ENCODE data around the gene EBF3.

Gene EBF3

DNA sequence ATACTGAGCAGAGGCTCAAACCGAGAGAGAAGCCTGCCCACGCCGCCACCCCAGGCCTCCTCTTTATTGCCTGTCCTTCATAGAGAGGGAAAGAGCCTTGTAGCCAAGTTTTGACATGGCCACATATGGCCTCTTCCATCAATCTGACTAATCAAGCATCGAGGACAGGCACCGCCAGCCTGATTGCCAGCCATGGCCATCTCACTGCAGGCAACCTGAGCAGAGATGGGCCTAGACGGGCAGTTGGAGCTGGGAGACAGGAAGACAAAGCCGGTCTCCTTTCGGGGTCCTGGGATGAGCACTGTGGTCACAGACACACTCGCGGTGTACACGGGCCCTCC, 67.2 kb downstream of the EBF3 start:
- no peaks in the 10 kb centered on the region for H3K9me3 Mint-ChIP-seq
- peaks cover 22% of the 10 kb centered on the region for H3K27me3 Mint-ChIP-seq (ENCODE audit: low read depth)
- H3K4me3 Mint-ChIP-seq = no peak overlapping the region
- H3K27ac Mint-ChIP-seq = no peak overlapping the region
- no peaks in the 10 kb centered on the region for H3K36me3 Mint-ChIP-seq (ENCODE audit: low read depth)
- no peaks in the 10 kb centered on the region for H3K4me1 Mint-ChIP-seq (ENCODE audit: low read depth)

- no peaks in the 10 kb centered on the region for H3K9me3 Mint-ChIP-seq
- no peaks in the 10 kb centered on the region for H3K36me3 Mint-ChIP-seq (ENCODE audit: low read depth)
- no peak overlapping the region for H3K27ac Mint-ChIP-seq
- H3K4me1 Mint-ChIP-seq (ENCODE audit: low read depth) = no peaks in the 10 kb centered on the region
- H3K4me3 Mint-ChIP-seq = no peak overlapping the region
- peaks cover 22% of the 10 kb centered on the region for H3K27me3 Mint-ChIP-seq (ENCODE audit: low read depth)
These were observed 67.8 kb downstream of the EBF3 start for GRCh38 chr10:129896136-129896859.

GRCh38 chr10:129895811-129896135, 68.3 kb downstream of the EBF3 start:
- Mint-ChIP-seq H3K9me3 (no peaks in the 10 kb centered on the region), H3K4me3 (no peak overlapping the region), H3K27me3 (ENCODE audit: low read depth) (peaks cover 22% of the 10 kb centered on the region), H3K27ac (no peak overlapping the region), H3K4me1 (ENCODE audit: low read depth) (no peaks in the 10 kb centered on the region), H3K36me3 (ENCODE audit: low read depth) (no peaks in the 10 kb centered on the region)

DNA sequence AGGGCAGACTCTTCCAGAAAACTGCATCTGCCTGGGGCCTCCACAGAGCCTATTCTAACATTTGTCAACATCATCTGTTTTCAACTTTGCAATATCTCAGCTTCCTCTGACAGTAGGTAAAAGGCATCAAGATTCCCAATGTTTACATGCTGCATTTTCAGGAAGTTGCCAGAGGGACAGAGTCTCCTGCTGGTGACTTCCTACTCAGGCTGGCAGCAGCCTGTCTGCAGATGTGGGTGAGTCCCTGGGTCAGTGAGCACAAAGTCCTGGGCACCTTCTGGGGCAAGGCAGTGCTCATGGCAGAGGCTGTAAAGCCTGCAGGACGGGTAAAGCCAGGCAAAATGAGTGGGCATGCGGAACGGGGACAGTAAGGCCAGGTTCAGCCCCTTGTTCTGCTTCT, 69.4 kb downstream of the EBF3 start:
- H3K27me3 Mint-ChIP-seq (ENCODE audit: low read depth) = peaks cover 18% of the 10 kb centered on the region
- no peaks in the 10 kb centered on the region for H3K4me1 Mint-ChIP-seq (ENCODE audit: low read depth)
- no peak overlapping the region for H3K27ac Mint-ChIP-seq
- H3K36me3 Mint-ChIP-seq (ENCODE audit: low read depth) = no peaks in the 10 kb centered on the region
- no peak overlapping the region for H3K4me3 Mint-ChIP-seq
- H3K9me3 Mint-ChIP-seq = no peaks in the 10 kb centered on the region

- Mint-ChIP-seq H3K4me1 (ENCODE audit: low read depth) (no peaks in the 10 kb centered on the region), H3K36me3 (ENCODE audit: low read depth) (no peaks in the 10 kb centered on the region), H3K4me3 (no peak overlapping the region), H3K9me3 (no peaks in the 10 kb centered on the region), H3K27ac (no peak overlapping the region), H3K27me3 (ENCODE audit: low read depth) (peaks cover 7% of the 10 kb centered on the region)
These were observed 70.7 kb downstream of the EBF3 start for GRCh38 chr10:129893104-129894089.

GRCh38 chr10:129892548-129893052, 71.5 kb downstream of the EBF3 start:
- no peaks in the 10 kb centered on the region for H3K4me1 Mint-ChIP-seq (ENCODE audit: low read depth)
- H3K27me3 Mint-ChIP-seq (ENCODE audit: low read depth) = no peaks in the 10 kb centered on the region
- no peaks in the 10 kb centered on the region for H3K36me3 Mint-ChIP-seq (ENCODE audit: low read depth)
- no peak overlapping the region for H3K4me3 Mint-ChIP-seq
- no peaks in the 10 kb centered on the region for H3K9me3 Mint-ChIP-seq
- H3K27ac Mint-ChIP-seq = no peak overlapping the region

DNA sequence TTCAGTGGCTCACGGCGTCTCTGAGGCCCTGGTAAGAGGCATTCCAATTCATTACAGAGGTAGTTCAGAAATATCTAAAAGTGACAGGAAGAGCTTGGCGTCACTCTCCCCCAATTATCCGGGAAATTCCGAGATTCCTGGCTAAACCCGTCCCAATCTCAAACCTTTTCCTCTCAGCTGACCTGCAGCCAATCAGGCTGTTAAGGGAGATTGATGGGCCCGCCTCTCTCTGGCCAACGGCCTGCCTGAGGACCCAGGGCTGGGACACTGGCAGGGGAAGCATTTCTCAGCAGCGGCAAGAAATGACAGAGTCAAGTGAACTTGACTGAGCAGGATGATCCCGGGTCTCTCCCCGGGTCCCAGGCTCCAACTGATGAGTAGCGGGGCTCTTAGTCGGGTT, 72.3 kb downstream of the EBF3 start:
- H3K36me3 Mint-ChIP-seq (ENCODE audit: low read depth) = no peaks in the 10 kb centered on the region
- H3K4me1 Mint-ChIP-seq (ENCODE audit: low read depth) = no peaks in the 10 kb centered on the region
- no peak overlapping the region for H3K4me3 Mint-ChIP-seq
- no peaks in the 10 kb centered on the region for H3K27me3 Mint-ChIP-seq (ENCODE audit: low read depth)
- H3K27ac Mint-ChIP-seq = no peak overlapping the region
- H3K9me3 Mint-ChIP-seq = no peaks in the 10 kb centered on the region

GRCh38 chr10:129890170-129890569, 73.9 kb downstream of the EBF3 start:
- Mint-ChIP-seq H3K36me3 (ENCODE audit: low read depth) (no peaks in the 10 kb centered on the region), H3K9me3 (no peaks in the 10 kb centered on the region), H3K4me3 (no peak overlapping the region), H3K4me1 (ENCODE audit: low read depth) (no peaks in the 10 kb centered on the region), H3K27me3 (ENCODE audit: low read depth) (no peaks in the 10 kb centered on the region), H3K27ac (no peak overlapping the region)

DNA sequence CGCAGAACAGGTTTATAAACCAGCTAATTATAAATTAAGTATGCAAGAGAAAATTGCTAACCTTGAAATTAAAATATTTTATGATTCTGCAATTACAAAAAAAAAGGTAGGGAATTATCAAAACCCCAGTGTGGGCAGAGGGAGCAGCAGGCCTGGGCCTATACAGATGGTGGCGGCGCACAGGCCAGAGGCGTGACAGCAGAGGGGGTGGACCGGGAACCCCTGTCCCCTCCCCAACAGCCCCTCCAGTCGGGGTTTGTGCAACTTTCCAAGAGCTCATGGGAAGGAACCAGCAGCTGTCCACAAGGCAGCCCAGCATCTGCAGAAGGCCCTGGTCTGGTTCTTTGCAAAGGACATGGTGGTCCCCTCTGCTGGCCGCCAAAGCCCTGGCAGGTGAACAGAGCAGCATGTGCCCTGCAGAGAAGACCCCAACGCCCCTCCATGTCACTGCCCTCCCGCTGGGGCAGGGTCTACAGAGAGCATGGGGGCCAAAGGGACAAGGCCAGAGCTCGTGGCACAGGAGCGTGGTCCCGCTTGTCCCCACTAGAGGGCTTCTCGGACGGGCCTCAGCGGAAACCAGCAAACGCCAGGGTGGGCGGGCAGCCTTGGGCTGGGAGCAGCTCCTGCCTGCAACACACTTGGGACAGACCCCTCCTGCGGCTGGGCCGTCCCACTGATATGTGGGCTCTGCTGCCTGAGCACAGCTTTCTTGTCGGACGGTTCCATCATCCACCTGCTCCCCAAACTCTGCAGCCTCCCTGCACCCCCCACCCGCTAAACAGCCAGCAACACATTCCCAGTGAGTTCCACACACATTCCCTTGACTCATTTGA, 75.1 kb downstream of the EBF3 start:
- Mint-ChIP-seq H3K9me3 (no peaks in the 10 kb centered on the region), H3K4me1 (ENCODE audit: low read depth) (no peaks in the 10 kb centered on the region), H3K27me3 (ENCODE audit: low read depth) (no peaks in the 10 kb centered on the region), H3K4me3 (no peak overlapping the region), H3K36me3 (ENCODE audit: low read depth) (no peaks in the 10 kb centered on the region), H3K27ac (no peak overlapping the region)

- no peaks in the 10 kb centered on the region for H3K9me3 Mint-ChIP-seq
- no peaks in the 10 kb centered on the region for H3K36me3 Mint-ChIP-seq (ENCODE audit: low read depth)
- no peak overlapping the region for H3K4me3 Mint-ChIP-seq
- H3K27me3 Mint-ChIP-seq (ENCODE audit: low read depth) = no peaks in the 10 kb centered on the region
- H3K27ac Mint-ChIP-seq = no peak overlapping the region
- no peaks in the 10 kb centered on the region for H3K4me1 Mint-ChIP-seq (ENCODE audit: low read depth)
These were observed 75.9 kb downstream of the EBF3 start for GRCh38 chr10:129887986-129888783.

GRCh38 chr10:129887381-129887905, 76.6 kb downstream of the EBF3 start:
- Mint-ChIP-seq H3K27ac (no peak overlapping the region), H3K9me3 (no peaks in the 10 kb centered on the region), H3K27me3 (ENCODE audit: low read depth) (no peaks in the 10 kb centered on the region), H3K4me3 (no peak overlapping the region), H3K4me1 (ENCODE audit: low read depth) (no peaks in the 10 kb centered on the region), H3K36me3 (ENCODE audit: low read depth) (no peaks in the 10 kb centered on the region)

- H3K36me3 Mint-ChIP-seq (ENCODE audit: low read depth) = no peaks in the 10 kb centered on the region
- no peaks in the 10 kb centered on the region for H3K4me1 Mint-ChIP-seq (ENCODE audit: low read depth)
- H3K9me3 Mint-ChIP-seq = no peaks in the 10 kb centered on the region
- no peaks in the 10 kb centered on the region for H3K27me3 Mint-ChIP-seq (ENCODE audit: low read depth)
- no peak overlapping the region for H3K27ac Mint-ChIP-seq
- no peak overlapping the region for H3K4me3 Mint-ChIP-seq
These were observed 77.8 kb downstream of the EBF3 start for GRCh38 chr10:129886263-129886662.

- no peaks in the 10 kb centered on the region for H3K27me3 Mint-ChIP-seq (ENCODE audit: low read depth)
- no peak overlapping the region for H3K4me3 Mint-ChIP-seq
- H3K4me1 Mint-ChIP-seq (ENCODE audit: low read depth) = no peaks in the 10 kb centered on the region
- H3K27ac Mint-ChIP-seq = no peak overlapping the region
- no peaks in the 10 kb centered on the region for H3K36me3 Mint-ChIP-seq (ENCODE audit: low read depth)
- H3K9me3 Mint-ChIP-seq = no peaks in the 10 kb centered on the region
These were observed 78.5 kb downstream of the EBF3 start for GRCh38 chr10:129885526-129885925.
